A549 (cell line): Measurements from ENCODE around the gene SUPV3L1. TPM values are rescaled to one million over a fixed set of nuclear protein-coding genes. Genes with fewer than 3 reads are reported as not detected.

ENCODE experiments used
- ATAC-seq, 2 experiments: fragments of 200-7000 bp in 1 of 2; fragments of >200 bp in 1 of 2; cut with Nextera tagmentation in 1 of 2; cut with Tn5 transposase in 1 of 2; 3 replicates each; pipeline versions ENCODE4 v1.8.0 to v1.9.1; 2018 to 2020; ENCODE audit warnings: mild to moderate bottlenecking in 1 of 2, moderate library complexity in 1 of 2
- CTCF ChIA-PET: fragments of 300-600 bp; sonication (Branson Sonifier 250); formaldehyde crosslinking; extraction: SDS; loops from one replicate; lab custom pipeline; 2021; ENCODE audit warnings: antibody characterized with exemption, inconsistent platforms; lab: Yijun Ruan, JAX
- POLR2A ChIA-PET: fragments of 350-600 bp; formaldehyde crosslinking; extraction: SDS; loops from one replicate; lab custom pipeline; 2021; ENCODE audit warnings: antibody characterized with exemption, inconsistent platforms; lab: Yijun Ruan, JAX
- DNase-seq, 2 experiments: peaks; one replicate each; pipeline versions ENCODE4 v3.0.0 to v3.0.0-alpha.2; 2011 to 2016; ENCODE audit warnings: low read depth in 1 of 2, low spot score in 1 of 2
- FAIRE-seq: peaks from 2 replicates; lab custom pipeline; 2011; peaks lifted over from hg19 to GRCh38; lab: Jason Lieb, UNC
- H3K27ac ChIP-seq, 2 experiments: fragments of >200 bp; sonication (Bioruptor Twin); formaldehyde crosslinking; 3 replicates each; pipeline ENCODE4 v1.5.1; 2016 to 2017
- H3K4me1 ChIP-seq: fragments of >200 bp; sonication (Bioruptor Twin); formaldehyde crosslinking; 3 replicates; pipeline ENCODE4 v1.6.1; 2016
- H3K4me2 ChIP-seq: fragments of >200 bp; sonication (Bioruptor Twin); formaldehyde crosslinking; 3 replicates; pipeline ENCODE4 v1.6.1; 2016
- H3K4me3 ChIP-seq: fragments of >200 bp; sonication (Bioruptor Twin); formaldehyde crosslinking; 3 replicates; pipeline ENCODE4 v1.5.1; 2016
- H3K9me3 ChIP-seq: fragments of >200 bp; sonication (Bioruptor Twin); formaldehyde crosslinking; 3 replicates; pipeline ENCODE4 v1.6.1; 2016
- EHMT2 ChIP-seq: fragments of 200-600 bp; sonication (generic); IDR thresholded peaks from 2 replicates; pipeline ENCODE4 v1.6.1; 2016; ENCODE audit warnings: antibody characterized with exemption, low read depth, mild to moderate bottlenecking, moderate library complexity
- ELK1 ChIP-seq: fragments of 150-350 bp; IDR thresholded peaks from 2 replicates; pipeline ENCODE4 v1.6.1; 2014; ENCODE audit warnings: low read depth, mild to moderate bottlenecking, low read length
- HOXA7 ChIP-seq: fragments of 250-450 bp; sonication (Bioruptor Pico); IDR thresholded peaks from 2 replicates; pipeline ENCODE4 v1.5.0; 2020; ENCODE audit warnings: mild to moderate bottlenecking, moderate library complexity
- KDM1A ChIP-seq: fragments of 200-600 bp; sonication (generic); IDR thresholded peaks from 2 replicates; pipeline ENCODE4 v1.6.1; 2016; ENCODE audit warnings: low read depth, mild to moderate bottlenecking
- MAFK ChIP-seq: fragments of 450-650 bp; IDR thresholded peaks from 2 replicates; pipeline ENCODE4 v1.6.1; 2014; ENCODE audit not compliant: partially characterized antibody
- POLR2A ChIP-seq: IDR thresholded peaks from 2 replicates; pipeline ENCODE4 v1.6.1; 2012; ENCODE audit warnings: mild to moderate bottlenecking, low read length
- RAD21 ChIP-seq, 2 experiments: fragments of >200 bp in 1 of 2; sonication (Bioruptor Twin) in 1 of 2; formaldehyde crosslinking in 1 of 2; IDR thresholded peaks in 1 of 2; conservative IDR thresholded peaks in 1 of 2; 2 replicates in 1 of 2; 3 replicates in 1 of 2; pipeline ENCODE4 v1.6.1; 2012 to 2018; ENCODE audit warnings: inconsistent platforms in 1 of 2
- RARB ChIP-seq: fragments of 250-450 bp; sonication (Bioruptor Pico); IDR thresholded peaks from 2 replicates; pipeline ENCODE4 v1.8.0; 2021; ENCODE audit warnings: mild to moderate bottlenecking, moderate library complexity
- TFCP2L1 ChIP-seq: fragments of 250-450 bp; sonication (Bioruptor Pico); IDR thresholded peaks from 2 replicates; pipeline ENCODE4 v1.5.0; 2021; ENCODE audit warnings: mild to moderate bottlenecking
- USF2 ChIP-seq: fragments of 450-650 bp; IDR thresholded peaks from 2 replicates; pipeline ENCODE4 v1.6.1; 2014; ENCODE audit warnings: antibody characterized with exemption
- ZC3H11A ChIP-seq: fragments of 450-650 bp; IDR thresholded peaks from 2 replicates; pipeline ENCODE4 v1.6.1; 2014; ENCODE audit warnings: antibody characterized with exemption, mild to moderate bottlenecking
- WGBS: methylation state at CpG from one replicate; pipeline ENCODE4 v1.1.6; 2017; ENCODE audit errors: missing lambda C conversion rate; 5-methylcytosine and 5-hydroxymethylcytosine counted together
- polyA plus RNA-seq, 4 experiments: library from polyadenylated mRNA; depleted of rRNA in 3 of 4; stranded (reverse); fragments of >200 nt; fragmentation: RNase III in 1 of 4; extraction: RNeasy Plus Mini Kit Qiagen cat#74134 plus additional on column Dnase treatment in 1 of 4; gene quantifications; 2 replicates in 3 of 4; 3 replicates in 1 of 4; pipeline ENCODE4 v1.2.3, GENCODE V29; 2011 to 2017

SUPV3L1 gene
- polyA plus RNA-seq, 2 of the 4 experiments (the other 2 are of a cell fraction), result 31.9 to 57.4 TPM

GRCh38 chr10:69253171-69253570, 73.1 kb downstream of the SUPV3L1 start:
- TF ChIP-seq EHMT2, result no peak
- TF ChIP-seq POLR2A, result no peak
- no peak for TF ChIP-seq KDM1A
- TF ChIP-seq HOXA7 (CRISPR knock-in tag), result no peak
- no peak for TF ChIP-seq MAFK
- no peak for TF ChIP-seq TFCP2L1 (CRISPR knock-in tag)
- TF ChIP-seq RAD21 (conservative IDR thresholded peaks at IDR 0.05 in 1 of 2, IDR thresholded peaks at IDR 0.05 in 1 of 2), result no peak
- TF ChIP-seq, all 56 proteins: peak for 0
- DNase-seq, result no peak
- no peak for ATAC-seq
- no peak overlapping the region for H3K4me3 ChIP-seq
- H3K4me1 ChIP-seq, result no peaks in the 10 kb centered on the region
- 73% methylated on average over 3 of the region's 3 CpGs for WGBS
- H3K4me2 ChIP-seq, result no peak overlapping the region
- no peak overlapping the region for H3K27ac ChIP-seq
- CTCF ChIA-PET, result interaction anchor here (0.7 to 1.9 kb wide), 5 partner anchors 13 to 232 kb away, joined by 3 to 4 read pairs (median 3); no protein-coding TSS in a partner anchor
- H3K9me3 ChIP-seq, result no peaks in the 10 kb centered on the region
- no peak for FAIRE-seq
- POLR2A ChIA-PET, result no interaction called here

GRCh38 chr10:69254877-69255276, 74.8 kb downstream of the SUPV3L1 start:
- no peaks in the 10 kb centered on the region for H3K9me3 ChIP-seq
- no peak overlapping the region for H3K4me3 ChIP-seq
- H3K27ac ChIP-seq, result no peak overlapping the region
- WGBS, result 63% methylated on average over 7 of the region's 7 CpGs
- no peak for ATAC-seq
- POLR2A ChIA-PET, result no interaction called here
- no peak for TF ChIP-seq ZC3H11A
- TF ChIP-seq RARB (CRISPR knock-in tag), result no peak
- TF ChIP-seq USF2, result no peak
- no peak for TF ChIP-seq EHMT2
- TF ChIP-seq ELK1, result no peak
- TF ChIP-seq MAFK, result no peak
- TF ChIP-seq, all 56 proteins: peak for 0
- Histone ChIP-seq H3K4me2 (no peak overlapping the region), H3K4me1 (no peaks in the 10 kb centered on the region)
- FAIRE-seq (no peak), DNase-seq (no peak)
- CTCF ChIA-PET, result interaction anchor here (0.8 to 1.8 kb wide), 2 partner anchors 14 to 20 kb away, joined by 3 to 4 read pairs; no protein-coding TSS in a partner anchor

Other genes with a start within 250 kb of the SUPV3L1 start
- gene DDX21, start 224.1 kb upstream of the SUPV3L1 start, polyA plus RNA-seq (2011; rRNA removed), result 142 and 218 TPM in 2 replicates
- 113 to 137 TPM (median 113 TPM) in 3 replicates for gene DDX21, start 224.1 kb upstream of the SUPV3L1 start, polyA plus RNA-seq (2017; fragmentation: RNase III; extraction: RNeasy Plus Mini Kit Qiagen cat#74134 plus additional on column Dnase treatment)
- 43.7 and 53.8 TPM in 2 replicates for gene KIFBP, start 191.4 kb upstream of the SUPV3L1 start, polyA plus RNA-seq (2011; rRNA removed)
- 35.2 to 36.1 TPM (median 35.4 TPM) in 3 replicates for gene KIFBP, start 191.4 kb upstream of the SUPV3L1 start, polyA plus RNA-seq (2017; fragmentation: RNase III; extraction: RNeasy Plus Mini Kit Qiagen cat#74134 plus additional on column Dnase treatment)
- 88.7 TPM in 2 replicates for gene SRGN, start 92.1 kb upstream of the SUPV3L1 start, polyA plus RNA-seq (2011; rRNA removed)
- 50.5 to 59.3 TPM (median 51.9 TPM) in 3 replicates for gene SRGN, start 92.1 kb upstream of the SUPV3L1 start, polyA plus RNA-seq (2017; fragmentation: RNase III; extraction: RNeasy Plus Mini Kit Qiagen cat#74134 plus additional on column Dnase treatment)
- 35.0 and 52.6 TPM in 2 replicates for gene VPS26A, start 56.1 kb upstream of the SUPV3L1 start, polyA plus RNA-seq (2011; rRNA removed)
- 62.5 to 62.6 TPM (median 62.6 TPM) in 3 replicates for gene VPS26A, start 56.1 kb upstream of the SUPV3L1 start, polyA plus RNA-seq (2017; fragmentation: RNase III; extraction: RNeasy Plus Mini Kit Qiagen cat#74134 plus additional on column Dnase treatment)
- 28.5 and 32.8 TPM in 2 replicates for gene HKDC1, start 40.1 kb downstream of the SUPV3L1 start, polyA plus RNA-seq (2011; rRNA removed)
- gene HKDC1, start 40.1 kb downstream of the SUPV3L1 start, polyA plus RNA-seq (2017; fragmentation: RNase III; extraction: RNeasy Plus Mini Kit Qiagen cat#74134 plus additional on column Dnase treatment), result 24.0 to 33.2 TPM (median 32.5 TPM) in 3 replicates
- gene HK1, start 98.3 kb downstream of the SUPV3L1 start, polyA plus RNA-seq (2011; rRNA removed), result 17.3 and 21.6 TPM in 2 replicates
- 50.6 to 58.9 TPM (median 51.3 TPM) in 3 replicates for gene HK1, start 98.3 kb downstream of the SUPV3L1 start, polyA plus RNA-seq (2017; fragmentation: RNase III; extraction: RNeasy Plus Mini Kit Qiagen cat#74134 plus additional on column Dnase treatment)
- gene TACR2, start 236.7 kb downstream of the SUPV3L1 start, polyA plus RNA-seq (2011; rRNA removed), result 0.16 and 0.24 TPM in 2 replicates
- 0.09 to 0.21 TPM (median 0.15 TPM) in 3 replicates for gene TACR2, start 236.7 kb downstream of the SUPV3L1 start, polyA plus RNA-seq (2017; fragmentation: RNase III; extraction: RNeasy Plus Mini Kit Qiagen cat#74134 plus additional on column Dnase treatment)